Smooth muscle cell (in vitro differentiated cells): ENCODE measurements around the gene EHMT1. TPM values are rescaled to one million over a fixed set of nuclear protein-coding genes. Genes with fewer than 3 reads are reported as not detected.

Source experiments
- DNase-seq: peaks from one replicate; lab custom pipeline; 2025; ENCODE audit not compliant: unreplicated experiment; lab: John Stamatoyannopoulos, UW
- H2AFZ ChIP-seq: fragments of 200-600 bp; sonication (generic); 2 replicates; pipeline ENCODE4 v1.6.0; 2016; ENCODE audit warnings: antibody characterized with exemption, low read depth, mild to moderate bottlenecking
- H3F3A ChIP-seq: fragments of 200-600 bp; sonication (generic); 2 replicates; pipeline ENCODE4 v1.6.0; 2017; ENCODE audit warnings: antibody characterized with exemption, low read depth
- H3K27ac ChIP-seq: fragments of 200-600 bp; sonication (generic); 2 replicates; pipeline ENCODE4 v1.5.1; 2016; ENCODE audit warnings: low read depth, mild to moderate bottlenecking
- H3K27me3 ChIP-seq: fragments of 200-600 bp; sonication (generic); 2 replicates; pipeline ENCODE4 v1.6.1; 2016; ENCODE audit warnings: low read depth, mild to moderate bottlenecking
- H3K36me3 ChIP-seq: fragments of 200-600 bp; sonication (generic); 2 replicates; pipeline ENCODE4 v1.5.1; 2016; ENCODE audit warnings: low read depth
- H3K4me1 ChIP-seq: fragments of 200-600 bp; sonication (generic); 2 replicates; pipeline ENCODE4 v1.5.1; 2016; ENCODE audit warnings: low read depth
- H3K4me2 ChIP-seq: fragments of 200-600 bp; sonication (generic); 2 replicates; pipeline ENCODE4 v1.6.0; 2016; ENCODE audit warnings: mild to moderate bottlenecking
- H3K4me3 ChIP-seq: fragments of 200-600 bp; sonication (generic); 2 replicates; pipeline ENCODE4 v1.5.1; 2016; ENCODE audit warnings: mild to moderate bottlenecking
- H3K79me2 ChIP-seq: fragments of 200-600 bp; sonication (generic); 2 replicates; pipeline ENCODE4 v1.6.0; 2016; ENCODE audit warnings: low read depth, mild to moderate bottlenecking
- H3K9ac ChIP-seq: fragments of 200-600 bp; sonication (generic); 2 replicates; pipeline ENCODE4 v1.6.0; 2016; ENCODE audit warnings: low read depth
- H3K9me3 ChIP-seq: fragments of 200-600 bp; sonication (generic); replicated peaks from 2 replicates; pipeline ENCODE4 v1.5.1; 2016; ENCODE audit warnings: low read depth
- H4K20me1 ChIP-seq: fragments of 200-600 bp; sonication (generic); 2 replicates; pipeline ENCODE4 v1.6.0; 2016; ENCODE audit warnings: low read depth
- WGBS: methylation state at CpG from one replicate; pipeline ENCODE4 v1.1.7; 2016; ENCODE audit warnings: low lambda C conversion rate; 5-methylcytosine and 5-hydroxymethylcytosine counted together
- polyA plus RNA-seq: library from polyadenylated mRNA; unstranded; fragments of >200 nt; fragmentation: Nextera tagmentation; extraction: Ambion mirVana; gene quantifications from 2 replicates; pipeline ENCODE4 v1.2.1, GENCODE V29; 2016
- total RNA-seq: library from RNA; depleted of rRNA; stranded (reverse); fragments of >200 nt; gene quantifications from 2 replicates; pipeline ENCODE4 v1.2.3, GENCODE V29; 2014
- TF ChIP-seq, protein P1 (sequence below): fragments of 200-600 bp; sonication (generic); IDR thresholded peaks from 2 replicates; pipeline ENCODE4 v1.5.1; 2017; ENCODE audit warnings: borderline replicate concordance, mild to moderate bottlenecking, antibody characterized with exemption; ENCODE audit not compliant: insufficient read depth, poor library complexity, severe bottlenecking

The EHMT1 gene
- total and polyA plus RNA-seq, 2 experiments from 2014 or later = 23.1 to 34.1 TPM

DNA sequence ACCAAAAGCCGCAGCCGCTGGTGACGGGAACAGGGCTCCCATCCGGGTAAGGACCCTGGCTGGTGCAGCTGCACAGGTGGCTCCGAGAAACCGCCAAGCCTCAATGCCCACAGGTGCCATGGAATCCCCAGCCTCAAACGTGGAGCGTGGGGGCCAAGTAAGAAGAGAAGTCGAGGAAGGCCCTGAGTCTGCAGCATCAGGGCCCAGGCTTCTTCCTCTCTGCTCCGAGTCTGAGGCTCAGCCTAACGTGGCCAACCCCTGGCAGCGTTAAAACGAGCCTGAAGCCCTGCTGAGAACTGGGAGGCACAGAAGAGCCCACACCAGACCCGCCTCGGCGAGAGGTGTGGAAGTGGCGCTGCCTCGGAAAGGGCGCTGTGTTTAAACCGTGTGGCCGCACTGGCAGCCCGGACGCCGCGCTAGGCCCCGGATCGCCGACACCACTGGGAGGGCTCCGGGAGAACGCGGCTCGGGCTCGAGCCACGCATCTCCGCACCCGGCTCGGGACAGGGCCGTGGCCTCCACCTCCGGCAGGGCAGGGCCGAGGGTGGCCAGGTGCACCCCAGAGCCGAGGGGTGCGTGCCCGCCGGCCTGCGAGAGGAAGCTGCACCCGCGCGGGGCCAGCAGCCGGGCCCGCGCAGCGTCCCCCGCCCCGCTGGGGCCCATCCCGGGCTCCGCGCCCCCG is 29.2 kb upstream of the EHMT1 start:
- Histone ChIP-seq H4K20me1 (peaks cover 11% of the 10 kb centered on the region), H3K4me1 (peaks cover 9% of the 10 kb centered on the region), H3K9ac (peak overlapping the region; percentile 62), H3K79me2 (peaks cover 16% of the 10 kb centered on the region), H2AFZ (no peak overlapping the region), H3K9me3 (no peaks in the 10 kb centered on the region), H3K36me3 (no peaks in the 10 kb centered on the region), H3K4me2 (peak overlapping the region; percentile 94), H3K27ac (no peak overlapping the region), H3K27me3 (no peaks in the 10 kb centered on the region), H3K4me3 (peak overlapping the region; percentile 74), H3F3A (no peaks in the 10 kb centered on the region)
- DNase-seq = no peak
- TF ChIP-seq, protein P1, sequence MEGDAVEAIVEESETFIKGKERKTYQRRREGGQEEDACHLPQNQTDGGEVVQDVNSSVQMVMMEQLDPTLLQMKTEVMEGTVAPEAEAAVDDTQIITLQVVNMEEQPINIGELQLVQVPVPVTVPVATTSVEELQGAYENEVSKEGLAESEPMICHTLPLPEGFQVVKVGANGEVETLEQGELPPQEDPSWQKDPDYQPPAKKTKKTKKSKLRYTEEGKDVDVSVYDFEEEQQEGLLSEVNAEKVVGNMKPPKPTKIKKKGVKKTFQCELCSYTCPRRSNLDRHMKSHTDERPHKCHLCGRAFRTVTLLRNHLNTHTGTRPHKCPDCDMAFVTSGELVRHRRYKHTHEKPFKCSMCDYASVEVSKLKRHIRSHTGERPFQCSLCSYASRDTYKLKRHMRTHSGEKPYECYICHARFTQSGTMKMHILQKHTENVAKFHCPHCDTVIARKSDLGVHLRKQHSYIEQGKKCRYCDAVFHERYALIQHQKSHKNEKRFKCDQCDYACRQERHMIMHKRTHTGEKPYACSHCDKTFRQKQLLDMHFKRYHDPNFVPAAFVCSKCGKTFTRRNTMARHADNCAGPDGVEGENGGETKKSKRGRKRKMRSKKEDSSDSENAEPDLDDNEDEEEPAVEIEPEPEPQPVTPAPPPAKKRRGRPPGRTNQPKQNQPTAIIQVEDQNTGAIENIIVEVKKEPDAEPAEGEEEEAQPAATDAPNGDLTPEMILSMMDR = no peak
- WGBS = 13% methylated on average over 49 of the region's 58 CpGs

DNA sequence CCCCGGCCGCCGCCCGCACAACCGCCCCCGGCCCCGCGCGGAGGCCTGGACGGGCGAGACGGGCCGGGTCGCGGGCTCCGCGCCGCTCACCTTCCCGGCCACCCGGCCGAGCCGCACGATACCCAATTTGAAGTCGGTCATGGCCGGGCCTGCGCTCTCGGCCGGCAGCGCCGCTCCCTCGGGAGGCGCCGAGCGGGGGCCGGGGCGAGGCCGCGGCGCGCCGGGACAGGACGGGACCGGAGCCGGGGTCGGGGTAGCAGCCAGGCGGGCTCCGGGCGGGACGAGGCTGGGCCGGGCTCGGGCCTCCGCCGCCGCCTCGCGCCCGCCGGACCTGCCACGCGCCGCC is 28.7 kb upstream of the EHMT1 start:
- Histone ChIP-seq H3K79me2 (peaks cover 16% of the 10 kb centered on the region), H3K9me3 (no peaks in the 10 kb centered on the region), H3K9ac (no peak overlapping the region), H3K4me3 (peak overlapping the region; percentile 74), H4K20me1 (peaks cover 11% of the 10 kb centered on the region), H3F3A (no peaks in the 10 kb centered on the region), H3K27me3 (no peaks in the 10 kb centered on the region), H3K27ac (no peak overlapping the region), H3K4me1 (peaks cover 9% of the 10 kb centered on the region), H2AFZ (no peak overlapping the region), H3K4me2 (peak overlapping the region; percentile 94), H3K36me3 (no peaks in the 10 kb centered on the region)
- TF ChIP-seq, protein P1 = no peak
- DNase-seq = no peak
- 0% methylated on average over 22 of the region's 61 CpGs for WGBS

DNA sequence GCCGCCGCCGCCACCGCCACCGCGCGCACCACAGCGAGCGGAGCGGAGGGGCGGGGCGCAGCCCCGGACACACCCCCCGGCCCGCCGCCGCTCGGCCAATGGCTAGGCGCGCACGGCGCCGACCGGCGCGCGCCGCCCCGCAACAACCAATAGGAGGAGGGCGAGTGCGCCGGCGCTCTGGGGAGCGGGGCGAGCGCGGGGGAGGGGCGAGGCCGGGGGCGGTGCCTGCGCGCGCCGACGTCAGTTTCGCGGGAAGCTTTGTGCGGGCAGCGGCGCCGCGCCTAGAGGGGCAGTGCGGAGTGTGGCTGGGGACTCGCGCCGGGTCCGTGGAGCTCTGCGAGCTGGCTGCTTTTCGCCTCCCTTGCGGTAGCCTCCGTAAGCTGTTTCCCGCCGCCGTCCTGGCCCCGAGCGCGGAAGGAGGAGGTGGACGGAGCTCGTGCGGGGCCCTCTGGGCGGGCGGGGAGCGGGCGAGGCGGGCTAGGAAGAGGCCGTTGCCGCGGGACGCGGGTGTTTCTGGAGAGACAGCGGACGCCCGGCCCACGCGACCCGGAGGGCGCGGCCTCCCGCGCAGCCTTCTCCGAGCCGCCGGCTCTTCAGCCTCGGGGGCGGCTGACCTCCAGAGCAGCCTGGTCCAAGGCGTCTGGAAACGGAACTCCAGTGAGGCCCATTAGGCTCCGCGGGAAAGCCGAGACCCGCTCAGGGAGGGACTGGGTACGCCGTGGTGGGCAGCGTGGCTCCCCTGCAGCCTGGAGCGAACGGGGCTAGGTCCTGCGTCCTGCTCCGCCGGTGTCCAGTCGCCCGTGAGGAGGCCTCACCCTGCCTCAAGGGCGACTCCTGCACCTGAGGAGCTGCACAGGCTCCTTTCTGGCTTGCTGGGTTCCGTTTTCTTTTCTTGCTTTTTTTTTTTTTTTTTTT is 28.1 kb upstream of the EHMT1 start, which contains the start of gene ZMYND19:
ZMYND19 (minus strand) TSS at position 44 of the 915 bp plus-strand sequence. CDS start 249 bp downstream, outside the sequence.
- Histone ChIP-seq H3K27me3 (no peaks in the 10 kb centered on the region), H3K9me3 (no peaks in the 10 kb centered on the region), H2AFZ (peak within 1 kb of the TSS; percentile 90), H3K9ac (peak within 1 kb of the TSS; percentile 62), H3K27ac (peak within 1 kb of the TSS; percentile 25), H3K79me2 (peaks cover 16% of the 10 kb centered on the region), H3K36me3 (no peaks in the 10 kb centered on the region), H3K4me2 (peak within 1 kb of the TSS; percentile 94), H3K4me3 (peak within 1 kb of the TSS; percentile 86), H3K4me1 (peaks cover 9% of the 10 kb centered on the region), H4K20me1 (peaks cover 11% of the 10 kb centered on the region), H3F3A (no peaks in the 10 kb centered on the region)
- WGBS = 2% methylated on average over 59 of the region's 113 CpGs
- TF ChIP-seq, protein P1 = no peak
- DNase-seq = peak; percentile 71
